ENCODE results near the gene ERN1. TPM values are rescaled to one million over a fixed set of nuclear protein-coding genes. Genes with fewer than 3 reads are reported as not detected.

The ERN1 gene
- total and polyA plus RNA-seq, 2 of the 13 experiments (the other 11 are each of a cell fraction or from before 2014, with no cell fraction given): 6.0 to 12.7 TPM

- TF ChIP-seq, protein P1, sequence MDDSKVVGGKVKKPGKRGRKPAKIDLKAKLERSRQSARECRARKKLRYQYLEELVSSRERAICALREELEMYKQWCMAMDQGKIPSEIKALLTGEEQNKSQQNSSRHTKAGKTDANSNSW (CRISPR knock-in tag; IDR thresholded peaks at IDR 0.05; ENCODE audit: borderline replicate concordance): 0 out of 2 replicates have a peak, but pooled peaks have one; percentile 23
- TF ChIP-seq ZNF430 (CRISPR knock-in tag; IDR thresholded peaks at IDR 0.05): peak; percentile 57; the same call in 1 of the 2 replicates
- TF ChIP-seq IKZF4 (CRISPR knock-in tag; IDR thresholded peaks at IDR 0.05; ENCODE audit: borderline replicate concordance, low read depth, not compliant biosample characterization): no peak
- no peak for TF ChIP-seq NFATC3 (CRISPR knock-in tag; IDR thresholded peaks at IDR 0.05)
- TF ChIP-seq, protein P2, sequence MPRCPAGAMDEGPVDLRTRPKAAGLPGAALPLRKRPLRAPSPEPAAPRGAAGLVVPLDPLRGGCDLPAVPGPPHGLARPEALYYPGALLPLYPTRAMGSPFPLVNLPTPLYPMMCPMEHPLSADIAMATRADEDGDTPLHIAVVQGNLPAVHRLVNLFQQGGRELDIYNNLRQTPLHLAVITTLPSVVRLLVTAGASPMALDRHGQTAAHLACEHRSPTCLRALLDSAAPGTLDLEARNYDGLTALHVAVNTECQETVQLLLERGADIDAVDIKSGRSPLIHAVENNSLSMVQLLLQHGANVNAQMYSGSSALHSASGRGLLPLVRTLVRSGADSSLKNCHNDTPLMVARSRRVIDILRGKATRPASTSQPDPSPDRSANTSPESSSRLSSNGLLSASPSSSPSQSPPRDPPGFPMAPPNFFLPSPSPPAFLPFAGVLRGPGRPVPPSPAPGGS (CRISPR knock-in tag; IDR thresholded peaks at IDR 0.05): no peak; the same call in none of the 2 replicates
- no peak for TF ChIP-seq RXRB (CRISPR knock-in tag; IDR thresholded peaks at IDR 0.05; ENCODE audit: borderline replicate concordance)
- no peak for TF ChIP-seq HIC2 (CRISPR knock-in tag; IDR thresholded peaks at IDR 0.05; ENCODE audit: low read depth)
- TF ChIP-seq DMAP1 (CRISPR knock-in tag; IDR thresholded peaks at IDR 0.05): no peak; the same call in 1 of the 2 replicates
- TF ChIP-seq AGO1 (IDR thresholded peaks at IDR 0.05; ENCODE audit: low read depth, low read length, poor library complexity, severe bottlenecking): peak; percentile 94
- no peak; the same call in 1 of the 2 replicates for TF ChIP-seq JDP2 (CRISPR knock-in tag; IDR thresholded peaks at IDR 0.05; ENCODE audit: borderline replicate concordance)
- TF ChIP-seq, protein P3, sequence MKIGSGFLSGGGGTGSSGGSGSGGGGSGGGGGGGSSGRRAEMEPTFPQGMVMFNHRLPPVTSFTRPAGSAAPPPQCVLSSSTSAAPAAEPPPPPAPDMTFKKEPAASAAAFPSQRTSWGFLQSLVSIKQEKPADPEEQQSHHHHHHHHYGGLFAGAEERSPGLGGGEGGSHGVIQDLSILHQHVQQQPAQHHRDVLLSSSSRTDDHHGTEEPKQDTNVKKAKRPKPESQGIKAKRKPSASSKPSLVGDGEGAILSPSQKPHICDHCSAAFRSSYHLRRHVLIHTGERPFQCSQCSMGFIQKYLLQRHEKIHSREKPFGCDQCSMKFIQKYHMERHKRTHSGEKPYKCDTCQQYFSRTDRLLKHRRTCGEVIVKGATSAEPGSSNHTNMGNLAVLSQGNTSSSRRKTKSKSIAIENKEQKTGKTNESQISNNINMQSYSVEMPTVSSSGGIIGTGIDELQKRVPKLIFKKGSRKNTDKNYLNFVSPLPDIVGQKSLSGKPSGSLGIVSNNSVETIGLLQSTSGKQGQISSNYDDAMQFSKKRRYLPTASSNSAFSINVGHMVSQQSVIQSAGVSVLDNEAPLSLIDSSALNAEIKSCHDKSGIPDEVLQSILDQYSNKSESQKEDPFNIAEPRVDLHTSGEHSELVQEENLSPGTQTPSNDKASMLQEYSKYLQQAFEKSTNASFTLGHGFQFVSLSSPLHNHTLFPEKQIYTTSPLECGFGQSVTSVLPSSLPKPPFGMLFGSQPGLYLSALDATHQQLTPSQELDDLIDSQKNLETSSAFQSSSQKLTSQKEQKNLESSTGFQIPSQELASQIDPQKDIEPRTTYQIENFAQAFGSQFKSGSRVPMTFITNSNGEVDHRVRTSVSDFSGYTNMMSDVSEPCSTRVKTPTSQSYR (CRISPR knock-in tag; IDR thresholded peaks at IDR 0.05; ENCODE audit: borderline replicate concordance): 0 out of 2 replicates have a peak, but pooled peaks have one; percentile 11
- no peak for TF ChIP-seq ZNF44 (CRISPR knock-in tag; IDR thresholded peaks at IDR 0.05)
- no peak for TF ChIP-seq MEIS1 (CRISPR knock-in tag; IDR thresholded peaks at IDR 0.05; ENCODE audit: borderline replicate concordance)
- no peak for TF ChIP-seq MTF1 (CRISPR knock-in tag; IDR thresholded peaks at IDR 0.05)
- TF ChIP-seq ZBTB20 (CRISPR knock-in tag; IDR thresholded peaks at IDR 0.05; ENCODE audit: borderline replicate concordance, low read depth): 0 out of 2 replicates have a peak, but pooled peaks have one; percentile 24
- no peak for TF ChIP-seq PPARG (CRISPR knock-in tag; conservative IDR thresholded peaks at IDR 0.05)
- no peak for TF ChIP-seq EEA1 (CRISPR knock-in tag; IDR thresholded peaks at IDR 0.05; ENCODE audit: borderline replicate concordance)
- TF ChIP-seq SSRP1 (CRISPR knock-in tag; IDR thresholded peaks at IDR 0.05): no peak
- TF ChIP-seq, protein P4, sequence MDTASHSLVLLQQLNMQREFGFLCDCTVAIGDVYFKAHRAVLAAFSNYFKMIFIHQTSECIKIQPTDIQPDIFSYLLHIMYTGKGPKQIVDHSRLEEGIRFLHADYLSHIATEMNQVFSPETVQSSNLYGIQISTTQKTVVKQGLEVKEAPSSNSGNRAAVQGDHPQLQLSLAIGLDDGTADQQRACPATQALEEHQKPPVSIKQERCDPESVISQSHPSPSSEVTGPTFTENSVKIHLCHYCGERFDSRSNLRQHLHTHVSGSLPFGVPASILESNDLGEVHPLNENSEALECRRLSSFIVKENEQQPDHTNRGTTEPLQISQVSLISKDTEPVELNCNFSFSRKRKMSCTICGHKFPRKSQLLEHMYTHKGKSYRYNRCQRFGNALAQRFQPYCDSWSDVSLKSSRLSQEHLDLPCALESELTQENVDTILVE (CRISPR knock-in tag; IDR thresholded peaks at IDR 0.05): no peak
- TF ChIP-seq, protein P5, sequence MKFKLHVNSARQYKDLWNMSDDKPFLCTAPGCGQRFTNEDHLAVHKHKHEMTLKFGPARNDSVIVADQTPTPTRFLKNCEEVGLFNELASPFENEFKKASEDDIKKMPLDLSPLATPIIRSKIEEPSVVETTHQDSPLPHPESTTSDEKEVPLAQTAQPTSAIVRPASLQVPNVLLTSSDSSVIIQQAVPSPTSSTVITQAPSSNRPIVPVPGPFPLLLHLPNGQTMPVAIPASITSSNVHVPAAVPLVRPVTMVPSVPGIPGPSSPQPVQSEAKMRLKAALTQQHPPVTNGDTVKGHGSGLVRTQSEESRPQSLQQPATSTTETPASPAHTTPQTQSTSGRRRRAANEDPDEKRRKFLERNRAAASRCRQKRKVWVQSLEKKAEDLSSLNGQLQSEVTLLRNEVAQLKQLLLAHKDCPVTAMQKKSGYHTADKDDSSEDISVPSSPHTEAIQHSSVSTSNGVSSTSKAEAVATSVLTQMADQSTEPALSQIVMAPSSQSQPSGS (CRISPR knock-in tag; IDR thresholded peaks at IDR 0.05): no peak
Measured at GRCh38 chr17:64146418-64147109, 16.6 kb upstream of the ERN1 start (continued).

Data from HepG2 (cell line).